IMR-90 (cell line): ENCODE data around the gene CRLF1. TPM values are rescaled to one million over a fixed set of nuclear protein-coding genes. Genes with fewer than 3 reads are reported as not detected.

Experiments used
- ELK1 ChIP-seq: fragments of 150-350 bp; IDR thresholded peaks from 2 replicates; pipeline ENCODE4 v1.6.1; 2016; ENCODE audit warnings: low read depth, mild to moderate bottlenecking, low read length, moderate library complexity, borderline replicate concordance
- MAZ ChIP-seq: IDR thresholded peaks from 2 replicates; pipeline ENCODE4 v1.6.1; 2012; ENCODE audit warnings: low read depth, mild to moderate bottlenecking, low read length, improper control_type of control experiment, moderate library complexity, borderline replicate concordance
- SMC3 ChIP-seq: fragments of 150-350 bp; IDR thresholded peaks from 2 replicates; pipeline ENCODE4 v1.6.1; 2016; ENCODE audit warnings: low read depth, mild to moderate bottlenecking, antibody characterized with exemption, low read length, moderate library complexity
- polyA plus RNA-seq, 3 experiments: library from polyadenylated mRNA; depleted of rRNA; stranded (reverse); fragments of >200 nt; gene quantifications; 2 replicates each; pipeline ENCODE4 v1.2.3, GENCODE V29; 2012; ENCODE audit warnings: low replicate concordance in 1 of 3
- total RNA-seq: library from RNA; depleted of rRNA; stranded (reverse); fragments of >200 nt; gene quantifications from 2 replicates; pipeline ENCODE4 v1.2.3, GENCODE V29; 2012

Gene CRLF1
- total and polyA plus RNA-seq, 2 of the 4 experiments (the other 2 are of a cell fraction) = 0.18 to 3.1 TPM

- TF ChIP-seq ELK1 = no peak
- TF ChIP-seq SMC3 = peak; percentile 37; the same call in 1 of the 2 replicates
- TF ChIP-seq MAZ = no peak
Observed at GRCh38 chr19:18590273-18591272, 16.0 kb downstream of the CRLF1 start (continued).
